ENCODE measurements around the gene U2SURP. TPM values are rescaled to one million over a fixed set of nuclear protein-coding genes. Genes with fewer than 3 reads are reported as not detected.

U2SURP gene
- total RNA-seq, 2 experiments from 2014 or later, result 160 to 174 TPM

- ChIA-PET POLR2A (no interaction called here), CTCF (interaction anchor here (1.4 to 2.0 kb wide), 2 partner anchors 13 to 153 kb away, joined by 5 to 7 read pairs; no protein-coding TSS in a partner anchor)
- no peaks in the 10 kb centered on the region for H3K4me1 Mint-ChIP-seq (ENCODE audit: low read depth)
- no peak for TF ChIP-seq CTCF (IDR thresholded peaks at IDR 0.05)
- peaks cover 8% of the 10 kb centered on the region for H3K27me3 Mint-ChIP-seq
- intact Hi-C loops (cut with micrococcal nuclease), result no loop called here
- H3K9me3 Mint-ChIP-seq, result no peaks in the 10 kb centered on the region
- no peak overlapping the region for H3K27ac Mint-ChIP-seq
- DNase-seq (no peak), ATAC-seq (no peak)
- H3K36me3 Mint-ChIP-seq (ENCODE audit: low read depth), result no peaks in the 10 kb centered on the region
- no peak overlapping the region for H3K4me3 Mint-ChIP-seq
Measured at GRCh38 chr3:142982038-142982773, 19.2 kb upstream of the U2SURP start.

- Mint-ChIP-seq H3K4me3 (no peak overlapping the region), H3K36me3 (ENCODE audit: low read depth) (no peaks in the 10 kb centered on the region), H3K27me3 (peaks cover 8% of the 10 kb centered on the region), H3K27ac (no peak overlapping the region), H3K9me3 (no peaks in the 10 kb centered on the region), H3K4me1 (ENCODE audit: low read depth) (no peaks in the 10 kb centered on the region)
- intact Hi-C loops (cut with micrococcal nuclease), result no loop called here
- CTCF ChIA-PET, result interaction anchor here (2.7 kb wide), 1 partner anchor 155 kb away, joined by 20 read pairs; no protein-coding TSS in a partner anchor
- ATAC-seq, result no peak
- TF ChIP-seq CTCF (IDR thresholded peaks at IDR 0.05), result no peak
- DNase-seq, result no peak
- POLR2A ChIA-PET, result interaction anchor here (1.1 kb wide), 1 partner anchor 18 kb away, joined by 4 read pairs; no protein-coding TSS in a partner anchor
Measured at GRCh38 chr3:142983318-142983717, 18.1 kb upstream of the U2SURP start.

- Mint-ChIP-seq H3K36me3 (ENCODE audit: low read depth) (no peaks in the 10 kb centered on the region), H3K27me3 (peaks cover 8% of the 10 kb centered on the region), H3K9me3 (no peaks in the 10 kb centered on the region), H3K4me1 (ENCODE audit: low read depth) (no peaks in the 10 kb centered on the region), H3K4me3 (no peak overlapping the region), H3K27ac (no peak overlapping the region)
- POLR2A ChIA-PET, result interaction anchor here (1.1 kb wide), 1 partner anchor 17 kb away, joined by 4 read pairs; no protein-coding TSS in a partner anchor
- intact Hi-C loops (cut with micrococcal nuclease), result no loop called here
- TF ChIP-seq CTCF (IDR thresholded peaks at IDR 0.05), result no peak
- CTCF ChIA-PET, result interaction anchor here (1.1 to 2.7 kb wide), 5 partner anchors 9 to 397 kb away, joined by 3 to 20 read pairs (median 4); no protein-coding TSS in a partner anchor
- no peak for DNase-seq
- no peak for ATAC-seq
Measured at GRCh38 chr3:142984255-142984654, 17.1 kb upstream of the U2SURP start.

- no peak for DNase-seq
- Mint-ChIP-seq H3K36me3 (ENCODE audit: low read depth) (no peaks in the 10 kb centered on the region), H3K9me3 (no peaks in the 10 kb centered on the region)
Measured at GRCh38 chr3:142987080-142987700, 14.2 kb upstream of the U2SURP start.

More at GRCh38 chr3:142987080-142987700, 14.2 kb upstream of the U2SURP start:
- H3K27me3 Mint-ChIP-seq, result peaks cover 6% of the 10 kb centered on the region
- ChIA-PET POLR2A (interaction anchor here (0.8 kb wide), 1 partner anchor 15 kb away, joined by 3 read pairs; no protein-coding TSS in a partner anchor), CTCF (interaction anchor here (0.7 to 2.5 kb wide), 20 partner anchors 9 to 406 kb away, joined by 3 to 19 read pairs (median 3); no protein-coding TSS in a partner anchor)
- intact Hi-C loops (cut with micrococcal nuclease), result no loop called here
- no peak for ATAC-seq
- H3K4me3 Mint-ChIP-seq, result no peak overlapping the region
- TF ChIP-seq CTCF (IDR thresholded peaks at IDR 0.05), result peak; percentile 87
- H3K4me1 Mint-ChIP-seq (ENCODE audit: low read depth), result no peaks in the 10 kb centered on the region
- H3K27ac Mint-ChIP-seq, result no peak overlapping the region
